Kidney epithelial cell (primary cell): ENCODE measurements around the gene BPGM. TPM values are rescaled to one million over a fixed set of nuclear protein-coding genes. Genes with fewer than 3 reads are reported as not detected.

ENCODE experiments used
- DNase-seq: peaks from one replicate; pipeline ENCODE4 v3.0.0-alpha.2; 2010; ENCODE audit warnings: low read depth
- H3K27me3 ChIP-seq: 2 replicates; pipeline ENCODE4 v1.6.0; 2011; ENCODE audit warnings: low read length; ENCODE audit not compliant: control insufficient read depth, insufficient read depth
- H3K36me3 ChIP-seq: 2 replicates; pipeline ENCODE4 v1.5.1; 2011; ENCODE audit warnings: low read length; ENCODE audit not compliant: control insufficient read depth, insufficient read depth
- H3K4me3 ChIP-seq: 2 replicates; pipeline ENCODE4 v1.5.1; 2011; ENCODE audit warnings: low read depth, mild to moderate bottlenecking, control low read depth, low read length
- CTCF ChIP-seq: IDR thresholded peaks from 2 replicates; pipeline ENCODE4 v1.5.1; 2011; ENCODE audit warnings: mild to moderate bottlenecking, moderate library complexity, low read length, control low read depth, inconsistent platforms; ENCODE audit not compliant: insufficient read depth, poor library complexity, severe bottlenecking
- total RNA-seq: library from RNA; depleted of rRNA; stranded (reverse); fragments of >200 nt; gene quantifications from 2 replicates; pipeline ENCODE4 v1.2.3, GENCODE V29; 2015

BPGM gene
- total RNA-seq, 1 donor from 2014 or later, result 30.7 TPM

GRCh38 chr7:134632937-134633540, 13.6 kb upstream of the BPGM start:
- H3K4me3 ChIP-seq, result no peak overlapping the region
- peak; percentile 78 for TF ChIP-seq CTCF
- H3K36me3 ChIP-seq, result no peaks in the 10 kb centered on the region
- no peak for DNase-seq
- H3K27me3 ChIP-seq, result no peaks in the 10 kb centered on the region

- no peak for DNase-seq
- TF ChIP-seq CTCF, result no peak
- no peak overlapping the region for H3K4me3 ChIP-seq
- H3K27me3 ChIP-seq, result no peaks in the 10 kb centered on the region
- H3K36me3 ChIP-seq, result no peaks in the 10 kb centered on the region
These were observed 10.6 kb upstream of the BPGM start for GRCh38 chr7:134636008-134636449.

- no peaks in the 10 kb centered on the region for H3K36me3 ChIP-seq
- no peaks in the 10 kb centered on the region for H3K27me3 ChIP-seq
- H3K4me3 ChIP-seq, result no peak overlapping the region
- TF ChIP-seq CTCF, result no peak
- no peak for DNase-seq
These were observed 9.2 kb upstream of the BPGM start for GRCh38 chr7:134637441-134637840.

GRCh38 chr7:134637934-134638719, 8.5 kb upstream of the BPGM start:
- H3K4me3 ChIP-seq, result no peak overlapping the region
- no peak for DNase-seq
- H3K27me3 ChIP-seq, result no peaks in the 10 kb centered on the region
- no peaks in the 10 kb centered on the region for H3K36me3 ChIP-seq
- TF ChIP-seq CTCF, result no peak

- no peak for DNase-seq
These were observed 7.6 kb upstream of the BPGM start for GRCh38 chr7:134639061-134639460.

More at GRCh38 chr7:134639061-134639460, 7.6 kb upstream of the BPGM start:
- Histone ChIP-seq H3K27me3 (no peaks in the 10 kb centered on the region), H3K36me3 (no peaks in the 10 kb centered on the region), H3K4me3 (no peak overlapping the region)
- no peak for TF ChIP-seq CTCF
